SK-N-MC (cell line): ENCODE data around the gene DHDH.

ENCODE experiments used
- DNase-seq: peaks from one replicate; pipeline ENCODE4 v3.0.0-alpha.2; 2011; ENCODE audit warnings: low read depth, low spot score
- H3K27ac ChIP-seq: fragments of 200-600 bp; sonication (generic); 2 replicates; pipeline ENCODE4 v1.5.1; 2016; ENCODE audit warnings: mixed run types
- H3K36me3 ChIP-seq: fragments of 200-600 bp; sonication (generic); 2 replicates; pipeline ENCODE4 v1.6.1; 2017; ENCODE audit warnings: antibody characterized with exemption, low read length, mixed read lengths; ENCODE audit not compliant: insufficient read depth
- H3K4me3 ChIP-seq: fragments of 200-600 bp; sonication (generic); 2 replicates; pipeline ENCODE4 v1.5.1; 2016
- H3K9ac ChIP-seq: fragments of 200-600 bp; sonication (generic); 2 replicates; pipeline ENCODE4 v1.8.0; 2017; ENCODE audit warnings: mixed run types, mixed read lengths; ENCODE audit not compliant: insufficient read length
- H3K9me3 ChIP-seq: fragments of 200-600 bp; sonication (generic); 2 replicates; pipeline ENCODE4 v1.6.1; 2017; ENCODE audit warnings: low read depth, mild to moderate bottlenecking, antibody characterized with exemption, low read length, moderate library complexity, mixed read lengths
- EZH2 ChIP-seq: fragments of 200-600 bp; sonication (generic); IDR thresholded peaks from one replicate; pipeline ENCODE4 v1.6.1; 2017; ENCODE audit warnings: antibody characterized with exemption
- FOXP2 ChIP-seq: optimal IDR thresholded peaks from 2 replicates; pipeline ENCODE3; 2011; ENCODE audit warnings: mild to moderate bottlenecking, moderate library complexity; ENCODE audit not compliant: insufficient read depth; ENCODE audit errors: extremely low read length, control extremely low read depth
- POLR2AphosphoS5 ChIP-seq: IDR thresholded peaks from 2 replicates; pipeline ENCODE4 v1.6.1; 2012; ENCODE audit warnings: mild to moderate bottlenecking, low read depth, low read length, borderline replicate concordance

DHDH gene

GRCh38 chr19:48970923-48971395, 37.5 kb downstream of the DHDH start:
- no peak overlapping the region; the same call in 1 of the 2 replicates for H3K27ac ChIP-seq
- no peak for DNase-seq
- H3K9ac ChIP-seq: no peak overlapping the region
- no peaks in the 10 kb centered on the region for H3K9me3 ChIP-seq
- TF ChIP-seq FOXP2: no peak
- TF ChIP-seq POLR2AphosphoS5: no peak
- TF ChIP-seq EZH2: no peak
- H3K36me3 ChIP-seq: peaks cover 23% of the 10 kb centered on the region
- no peak overlapping the region for H3K4me3 ChIP-seq

DNA sequence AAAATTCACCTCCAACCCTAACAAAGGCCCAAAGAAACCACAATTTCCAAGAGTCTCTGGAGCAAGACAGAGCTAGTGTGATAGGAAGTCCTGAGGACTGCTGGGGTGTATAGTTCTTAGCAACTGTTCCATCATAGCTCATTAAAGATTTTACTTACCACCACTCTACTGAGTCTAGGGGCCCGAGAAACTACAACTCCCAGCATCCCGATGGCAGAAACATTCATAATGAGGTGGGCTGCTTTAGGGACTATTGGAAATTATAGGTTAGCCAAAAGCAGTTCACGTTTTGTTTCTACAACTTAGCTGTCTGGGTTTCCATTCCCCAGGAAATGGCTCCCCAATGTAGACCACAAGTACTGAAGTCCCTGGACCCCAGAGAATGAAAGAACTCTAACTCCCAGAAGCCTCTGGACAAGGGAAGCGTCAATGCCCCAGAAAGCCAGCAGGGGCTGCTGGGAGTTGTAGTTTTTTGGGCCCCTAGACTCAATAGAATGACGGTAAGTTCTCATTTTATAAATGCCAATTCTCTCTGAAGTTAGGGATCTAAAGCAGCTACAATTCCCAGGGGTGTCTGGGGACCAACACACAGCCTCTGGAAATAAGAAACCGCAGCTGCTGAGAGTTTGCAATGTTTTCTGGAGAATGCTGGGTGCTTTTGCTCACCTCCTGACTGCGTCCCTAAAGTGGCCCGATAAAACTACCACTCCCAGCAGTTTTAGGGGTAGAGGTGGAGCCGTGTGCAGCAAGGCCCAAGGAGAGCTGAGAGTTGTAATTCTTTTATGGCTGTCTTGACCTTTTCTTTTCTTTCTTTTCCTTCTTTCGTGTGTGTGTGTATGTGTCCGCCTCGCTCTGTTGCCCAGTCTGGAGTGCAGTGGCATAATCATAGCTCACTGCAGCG, 42.7 kb downstream of the DHDH start:
- Histone ChIP-seq H3K27ac (0 out of 2 replicates have a peak overlapping the region, but pooled peaks have one; percentile 9), H3K9ac (no peak overlapping the region), H3K9me3 (no peaks in the 10 kb centered on the region), H3K36me3 (peaks cover 11% of the 10 kb centered on the region), H3K4me3 (no peak overlapping the region)
- TF ChIP-seq POLR2AphosphoS5: no peak
- TF ChIP-seq EZH2: no peak
- no peak for TF ChIP-seq FOXP2
- no peak for DNase-seq

- no peak for DNase-seq
- TF ChIP-seq FOXP2: no peak
- no peak for TF ChIP-seq POLR2AphosphoS5
- no peak for TF ChIP-seq EZH2
- H3K9me3 ChIP-seq: no peaks in the 10 kb centered on the region
- peaks cover 14% of the 10 kb centered on the region for H3K36me3 ChIP-seq
- H3K4me3 ChIP-seq: no peak overlapping the region
- H3K27ac ChIP-seq: no peak overlapping the region
- no peak overlapping the region for H3K9ac ChIP-seq
These were observed 43.6 kb downstream of the DHDH start for GRCh38 chr19:48977061-48977460.

DNA sequence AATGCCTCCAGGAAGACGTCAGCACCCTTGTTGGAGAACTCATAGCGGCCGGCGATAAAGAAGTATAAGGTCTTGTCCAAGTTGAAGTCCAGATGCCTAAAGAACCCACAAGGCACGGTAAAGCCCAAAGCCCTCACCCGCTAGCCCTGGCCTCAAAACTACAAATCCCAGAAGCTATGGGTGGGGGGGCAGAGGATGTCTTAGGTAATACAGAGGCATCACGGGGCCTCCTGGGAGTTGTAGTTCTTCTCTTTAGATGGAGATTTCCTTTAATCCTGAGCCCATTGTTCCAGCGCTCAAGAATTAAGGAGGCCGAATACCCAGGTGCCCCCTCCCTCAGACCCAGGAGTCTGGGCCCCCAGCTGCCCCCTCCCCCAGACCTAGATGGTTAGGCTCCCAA, 48.8 kb downstream of the DHDH start:
- H3K4me3 ChIP-seq: no peak overlapping the region
- H3K27ac ChIP-seq: no peak overlapping the region
- peaks cover 26% of the 10 kb centered on the region; the same call in 1 of the 2 replicates for H3K36me3 ChIP-seq
- no peaks in the 10 kb centered on the region for H3K9me3 ChIP-seq
- TF ChIP-seq POLR2AphosphoS5: no peak
- TF ChIP-seq FOXP2: no peak
- TF ChIP-seq EZH2: no peak
- no peak overlapping the region for H3K9ac ChIP-seq
- DNase-seq: no peak

DNA sequence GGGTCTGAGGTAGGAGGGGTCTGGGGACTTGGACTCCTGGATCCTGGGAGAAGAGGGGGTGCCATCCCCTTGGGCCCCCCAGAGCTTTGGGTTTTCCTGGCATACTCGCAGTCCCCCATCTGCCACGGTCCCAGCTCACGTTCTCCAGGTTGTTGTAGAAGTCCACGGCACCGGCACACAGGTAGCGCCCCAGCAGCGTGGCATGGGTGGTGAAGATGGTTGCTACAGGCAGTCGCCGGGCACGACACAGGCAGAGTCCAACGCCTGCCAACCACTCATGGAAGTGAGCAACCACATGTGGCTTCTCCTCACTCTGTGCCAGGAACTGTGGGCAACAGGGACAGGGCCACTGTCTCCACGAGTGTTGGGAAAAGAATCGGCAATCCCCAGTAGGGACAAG, 52.2 kb downstream of the DHDH start:
- no peak overlapping the region for H3K9ac ChIP-seq
- H3K4me3 ChIP-seq: no peak overlapping the region
- TF ChIP-seq EZH2 (no peak), FOXP2 (no peak), POLR2AphosphoS5 (no peak)
- H3K36me3 ChIP-seq: peaks cover 36% of the 10 kb centered on the region; the same call in 1 of the 2 replicates
- no peaks in the 10 kb centered on the region for H3K9me3 ChIP-seq
- no peak for DNase-seq
- H3K27ac ChIP-seq: no peak overlapping the region

DNA sequence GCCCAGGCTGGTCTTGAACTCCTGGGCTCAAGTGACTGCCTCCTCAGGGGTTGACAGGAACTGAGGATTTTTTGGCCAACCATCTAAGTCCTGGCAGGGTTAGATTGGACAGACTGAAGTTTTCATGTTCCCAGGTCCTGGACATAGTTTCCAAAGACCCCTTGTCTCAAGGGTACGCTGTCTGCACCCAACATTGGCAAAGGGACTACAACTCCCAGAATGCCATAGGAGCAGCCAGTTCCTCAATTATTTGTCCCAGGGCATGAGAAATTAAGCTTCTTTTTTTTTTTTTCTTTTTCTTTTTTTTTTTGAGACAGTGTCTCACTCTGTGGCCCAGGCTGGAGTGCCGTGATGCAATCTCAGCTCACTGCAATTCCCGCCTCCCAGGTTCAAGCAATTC, 52.7 kb downstream of the DHDH start:
- no peak overlapping the region for H3K9ac ChIP-seq
- TF ChIP-seq POLR2AphosphoS5 (no peak), FOXP2 (no peak), EZH2 (no peak)
- H3K4me3 ChIP-seq: no peak overlapping the region
- no peak overlapping the region for H3K27ac ChIP-seq
- no peak for DNase-seq
- peaks cover 36% of the 10 kb centered on the region; the same call in 1 of the 2 replicates for H3K36me3 ChIP-seq
- no peaks in the 10 kb centered on the region for H3K9me3 ChIP-seq

GRCh38 chr19:48987323-48987722, 53.8 kb downstream of the DHDH start:
- DNase-seq: no peak
- H3K27ac ChIP-seq: no peak overlapping the region
- peaks cover 32% of the 10 kb centered on the region; the same call in 1 of the 2 replicates for H3K36me3 ChIP-seq
- H3K4me3 ChIP-seq: no peak overlapping the region
- H3K9me3 ChIP-seq: no peaks in the 10 kb centered on the region
- H3K9ac ChIP-seq: no peak overlapping the region
- TF ChIP-seq EZH2 (no peak), FOXP2 (no peak), POLR2AphosphoS5 (no peak)

DNA sequence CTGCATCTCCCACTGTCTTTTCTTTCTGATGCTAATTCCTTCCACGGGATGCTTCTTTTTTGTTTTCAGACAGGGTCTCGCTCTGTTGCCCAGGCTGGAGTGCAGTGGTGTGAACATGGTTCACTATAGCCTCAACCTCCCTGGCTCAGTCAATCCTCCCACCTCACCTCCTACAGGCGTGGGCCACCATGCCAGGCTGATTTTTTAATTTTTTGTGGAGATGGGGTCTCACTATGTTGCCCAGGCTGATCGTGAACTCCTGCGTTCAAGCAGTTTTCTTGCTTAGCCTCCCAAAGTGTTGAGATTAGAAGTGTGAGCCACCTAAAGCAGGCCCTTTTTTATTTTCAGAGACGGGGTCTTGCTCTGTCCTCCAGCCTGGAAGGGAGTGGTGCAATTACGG, 54.8 kb downstream of the DHDH start:
- Histone ChIP-seq H3K27ac (no peak overlapping the region), H3K36me3 (peaks cover 24% of the 10 kb centered on the region; the same call in 1 of the 2 replicates)
- TF ChIP-seq POLR2AphosphoS5: no peak
- TF ChIP-seq FOXP2: no peak
- TF ChIP-seq EZH2: no peak

GRCh38 chr19:48988860-48989259, 55.4 kb downstream of the DHDH start:
- no peak for DNase-seq
- Histone ChIP-seq H3K9ac (no peak overlapping the region), H3K36me3 (peaks cover 21% of the 10 kb centered on the region; the same call in 1 of the 2 replicates), H3K27ac (no peak overlapping the region), H3K9me3 (no peaks in the 10 kb centered on the region), H3K4me3 (no peak overlapping the region)
- TF ChIP-seq EZH2 (no peak), POLR2AphosphoS5 (no peak), FOXP2 (no peak)

More for the DNA sequence above, 54.8 kb downstream of the DHDH start:
- H3K9me3 ChIP-seq: no peaks in the 10 kb centered on the region
- H3K9ac ChIP-seq: no peak overlapping the region
- no peak overlapping the region for H3K4me3 ChIP-seq
- DNase-seq: no peak
